ENCODE measurements around the gene CTNNAL1. TPM values are rescaled to one million over a fixed set of nuclear protein-coding genes. Genes with fewer than 3 reads are reported as not detected.
A peak's percentile ranks its signal among the peaks of the same experiment; 100 is the strongest.

Gene CTNNAL1
- total and polyA plus RNA-seq, 9 of the 15 experiments (the other 6 are each of a cell fraction or from before 2014, with no cell fraction given), result 23.2 to 78.0 (median 46.7) TPM

GRCh38 chr9:109012876-109013678 lies at the start of gene CTNNAL1 (continued):
- TF ChIP-seq PRDM10 (IDR thresholded peaks at IDR 0.05; ENCODE audit: partially characterized antibody), result peak; percentile 70
- TF ChIP-seq HNRNPH1 (optimal IDR thresholded peaks at IDR 0.05; ENCODE audit: low read depth, low read length), result no peak
- TF ChIP-seq KDM1A (IDR thresholded peaks at IDR 0.05), result no peak
- no peak; the same call in 1 of the 2 replicates for TF ChIP-seq FOXP1 (CRISPR knock-in tag; IDR thresholded peaks at IDR 0.05)

GRCh38 chr9:109062543-109062942 lies 49.2 kb upstream of the CTNNAL1 start:
- no peak for ATAC-seq
- Histone ChIP-seq H4K20me1 (replicated peaks; ENCODE audit: control insufficient read depth, insufficient read depth, low read length) (no peaks in the 10 kb centered on the region), H3K9ac (ENCODE audit: insufficient read depth in 1 of 2, low read depth in 2 of 2, low read length in 2 of 2) (no peak overlapping the region), H3K79me2 (ENCODE audit: control insufficient read depth, insufficient read depth, low read length) (no peaks in the 10 kb centered on the region), H3K4me2 (ENCODE audit: insufficient read depth, low read length) (no peak overlapping the region), H3K36me3 (ENCODE audit: control insufficient read depth, insufficient read depth, low read length) (peaks cover 84% of the 10 kb centered on the region), H2AFZ (ENCODE audit: low read depth, low read length) (no peak overlapping the region), H3K4me1 (replicated peaks in 1 of 2; ENCODE audit: control insufficient read depth in 2 of 2, insufficient read depth in 2 of 2, low read length in 2 of 2) (no peaks in the 10 kb centered on the region), H3K4me3 (no peak overlapping the region), H3K9me3 (replicated peaks; ENCODE audit: control insufficient read depth, insufficient read depth, low read depth, low read length) (no peaks in the 10 kb centered on the region), H3K9me1 (ENCODE audit: control insufficient read depth, insufficient read depth, low read length) (no peaks in the 10 kb centered on the region), H3K27me3 (ENCODE audit: control insufficient read depth in 2 of 2, insufficient read depth in 2 of 2, low read length in 2 of 2) (no peaks in the 10 kb centered on the region), H3K27ac (ENCODE audit: extremely low read depth, low read depth, low read length) (no peak overlapping the region)
- 93% methylated on average over 6 of the region's 6 CpGs for WGBS (ENCODE audit: insufficient coverage, low coverage, missing lambda C conversion rate)
- intact Hi-C loops (cut with micrococcal nuclease) (no loop called here), in situ Hi-C loops (cut with MboI) (no loop called here)
- CTCF ChIA-PET (ENCODE audit: low intra/inter-chr PET ratio), result no interaction called here
- no TSS peak for BruUV-seq (replicated peaks)
- no peak for DNase-seq (ENCODE audit: extremely low read depth in 1 of 4, low spot score in 3 of 4)
- no peak for FAIRE-seq
- POLR2A ChIA-PET, result no interaction called here
- no peak for TF ChIP-seq HBP1 (CRISPR knock-in tag; IDR thresholded peaks at IDR 0.05)
- TF ChIP-seq ZFX (CRISPR knock-in tag; IDR thresholded peaks at IDR 0.05), result no peak
- no peak for TF ChIP-seq PRPF4 (IDR thresholded peaks at IDR 0.05; ENCODE audit: insufficient read depth, low read depth, low read length, poor library complexity, severe bottlenecking)
- no peak for TF ChIP-seq TEAD1 (CRISPR knock-in tag; IDR thresholded peaks at IDR 0.05)
- TF ChIP-seq NCOA4 (IDR thresholded peaks at IDR 0.05; ENCODE audit: partially characterized antibody), result no peak
- no peak for TF ChIP-seq NKRF (IDR thresholded peaks at IDR 0.05; ENCODE audit: borderline replicate concordance)
- TF ChIP-seq CHCHD3 (CRISPR knock-in tag; IDR thresholded peaks at IDR 0.05), result no peak
- no peak for TF ChIP-seq PHB2 (IDR thresholded peaks at IDR 0.05; ENCODE audit: low read depth)
